ENCODE measurements around the gene NECTIN1. TPM values are rescaled to one million over a fixed set of nuclear protein-coding genes. Genes with fewer than 3 reads are reported as not detected.

Gene NECTIN1
- total and polyA plus RNA-seq, 2 of the 13 experiments (the other 11 are each of a cell fraction or from before 2014, with no cell fraction given): 3.9 to 7.3 TPM

DNA sequence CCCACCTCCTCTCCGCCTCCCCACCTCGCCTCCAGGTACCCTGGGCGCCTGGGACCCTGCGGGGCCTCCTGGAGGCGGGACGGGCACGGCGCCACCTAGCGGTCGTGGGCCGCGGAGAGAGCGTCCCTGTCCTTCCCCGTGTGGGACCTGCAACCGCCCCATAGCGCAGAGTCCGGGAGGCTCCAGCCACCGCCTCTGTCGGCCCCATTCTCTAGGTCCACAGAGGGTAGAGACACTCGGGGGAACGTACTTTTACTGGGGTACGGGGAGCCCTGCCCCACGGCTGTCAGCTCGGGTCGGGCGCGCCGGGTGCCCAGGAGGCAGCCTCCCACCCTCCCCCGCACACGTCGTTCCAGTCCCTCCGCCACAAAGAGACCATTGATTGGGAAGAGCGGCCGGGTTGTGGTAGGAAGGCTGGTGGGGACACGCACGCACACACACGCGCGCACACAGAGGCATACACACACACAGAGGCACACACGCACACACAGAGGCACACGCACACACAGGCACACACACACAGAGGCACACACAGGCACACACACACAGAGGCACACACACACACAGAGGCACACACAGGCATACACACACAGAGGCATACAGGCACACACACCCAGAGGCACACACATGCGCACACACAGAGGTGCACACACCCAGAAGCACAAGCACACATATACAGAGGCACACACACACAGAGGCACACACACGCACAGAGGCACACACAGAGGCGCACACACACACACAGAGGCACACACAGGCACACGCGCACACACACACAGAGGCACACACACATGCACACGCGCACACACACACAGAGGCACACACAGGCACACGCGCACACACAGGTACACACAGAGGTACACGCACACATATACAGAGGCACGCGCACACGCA lies 12.6 kb upstream of the NECTIN1 start (continued):
- TF ChIP-seq, protein P1, sequence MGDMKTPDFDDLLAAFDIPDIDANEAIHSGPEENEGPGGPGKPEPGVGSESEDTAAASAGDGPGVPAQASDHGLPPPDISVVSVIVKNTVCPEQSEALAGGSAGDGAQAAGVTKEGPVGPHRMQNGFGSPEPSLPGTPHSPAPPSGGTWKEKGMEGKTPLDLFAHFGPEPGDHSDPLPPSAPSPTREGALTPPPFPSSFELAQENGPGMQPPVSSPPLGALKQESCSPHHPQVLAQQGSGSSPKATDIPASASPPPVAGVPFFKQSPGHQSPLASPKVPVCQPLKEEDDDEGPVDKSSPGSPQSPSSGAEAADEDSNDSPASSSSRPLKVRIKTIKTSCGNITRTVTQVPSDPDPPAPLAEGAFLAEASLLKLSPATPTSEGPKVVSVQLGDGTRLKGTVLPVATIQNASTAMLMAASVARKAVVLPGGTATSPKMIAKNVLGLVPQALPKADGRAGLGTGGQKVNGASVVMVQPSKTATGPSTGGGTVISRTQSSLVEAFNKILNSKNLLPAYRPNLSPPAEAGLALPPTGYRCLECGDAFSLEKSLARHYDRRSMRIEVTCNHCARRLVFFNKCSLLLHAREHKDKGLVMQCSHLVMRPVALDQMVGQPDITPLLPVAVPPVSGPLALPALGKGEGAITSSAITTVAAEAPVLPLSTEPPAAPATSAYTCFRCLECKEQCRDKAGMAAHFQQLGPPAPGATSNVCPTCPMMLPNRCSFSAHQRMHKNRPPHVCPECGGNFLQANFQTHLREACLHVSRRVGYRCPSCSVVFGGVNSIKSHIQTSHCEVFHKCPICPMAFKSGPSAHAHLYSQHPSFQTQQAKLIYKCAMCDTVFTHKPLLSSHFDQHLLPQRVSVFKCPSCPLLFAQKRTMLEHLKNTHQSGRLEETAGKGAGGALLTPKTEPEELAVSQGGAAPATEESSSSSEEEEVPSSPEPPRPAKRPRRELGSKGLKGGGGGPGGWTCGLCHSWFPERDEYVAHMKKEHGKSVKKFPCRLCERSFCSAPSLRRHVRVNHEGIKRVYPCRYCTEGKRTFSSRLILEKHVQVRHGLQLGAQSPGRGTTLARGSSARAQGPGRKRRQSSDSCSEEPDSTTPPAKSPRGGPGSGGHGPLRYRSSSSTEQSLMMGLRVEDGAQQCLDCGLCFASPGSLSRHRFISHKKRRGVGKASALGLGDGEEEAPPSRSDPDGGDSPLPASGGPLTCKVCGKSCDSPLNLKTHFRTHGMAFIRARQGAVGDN (CRISPR knock-in tag; IDR thresholded peaks at IDR 0.05): peak; percentile 44; the same call in 1 of the 2 replicates
- TF ChIP-seq ZNF567 (CRISPR knock-in tag; IDR thresholded peaks at IDR 0.05; ENCODE audit: borderline replicate concordance): no peak
- 0 out of 2 replicates have a peak, but pooled peaks have one; percentile 49 for TF ChIP-seq ZNF768 (CRISPR knock-in tag; IDR thresholded peaks at IDR 0.05)
- peak; percentile 45; the same call in 1 of the 2 replicates for TF ChIP-seq RXRA (CRISPR knock-in tag; IDR thresholded peaks at IDR 0.05)
- no peak for TF ChIP-seq MAFK (conservative IDR thresholded peaks at IDR 0.05 in 1 of 2, IDR thresholded peaks at IDR 0.05 in 1 of 2; ENCODE audit: low read length in 2 of 2)
- peak; percentile 23; the same call in 1 of the 2 replicates for TF ChIP-seq TAF1 (CRISPR knock-in tag; IDR thresholded peaks at IDR 0.05)
- TF ChIP-seq, protein P2, sequence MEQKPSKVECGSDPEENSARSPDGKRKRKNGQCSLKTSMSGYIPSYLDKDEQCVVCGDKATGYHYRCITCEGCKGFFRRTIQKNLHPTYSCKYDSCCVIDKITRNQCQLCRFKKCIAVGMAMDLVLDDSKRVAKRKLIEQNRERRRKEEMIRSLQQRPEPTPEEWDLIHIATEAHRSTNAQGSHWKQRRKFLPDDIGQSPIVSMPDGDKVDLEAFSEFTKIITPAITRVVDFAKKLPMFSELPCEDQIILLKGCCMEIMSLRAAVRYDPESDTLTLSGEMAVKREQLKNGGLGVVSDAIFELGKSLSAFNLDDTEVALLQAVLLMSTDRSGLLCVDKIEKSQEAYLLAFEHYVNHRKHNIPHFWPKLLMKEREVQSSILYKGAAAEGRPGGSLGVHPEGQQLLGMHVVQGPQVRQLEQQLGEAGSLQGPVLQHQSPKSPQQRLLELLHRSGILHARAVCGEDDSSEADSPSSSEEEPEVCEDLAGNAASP (CRISPR knock-in tag; IDR thresholded peaks at IDR 0.05; ENCODE audit: borderline replicate concordance): no peak
- no peak for TF ChIP-seq HNF4A (CRISPR knock-in tag; IDR thresholded peaks at IDR 0.05)
- TF ChIP-seq, protein P3, sequence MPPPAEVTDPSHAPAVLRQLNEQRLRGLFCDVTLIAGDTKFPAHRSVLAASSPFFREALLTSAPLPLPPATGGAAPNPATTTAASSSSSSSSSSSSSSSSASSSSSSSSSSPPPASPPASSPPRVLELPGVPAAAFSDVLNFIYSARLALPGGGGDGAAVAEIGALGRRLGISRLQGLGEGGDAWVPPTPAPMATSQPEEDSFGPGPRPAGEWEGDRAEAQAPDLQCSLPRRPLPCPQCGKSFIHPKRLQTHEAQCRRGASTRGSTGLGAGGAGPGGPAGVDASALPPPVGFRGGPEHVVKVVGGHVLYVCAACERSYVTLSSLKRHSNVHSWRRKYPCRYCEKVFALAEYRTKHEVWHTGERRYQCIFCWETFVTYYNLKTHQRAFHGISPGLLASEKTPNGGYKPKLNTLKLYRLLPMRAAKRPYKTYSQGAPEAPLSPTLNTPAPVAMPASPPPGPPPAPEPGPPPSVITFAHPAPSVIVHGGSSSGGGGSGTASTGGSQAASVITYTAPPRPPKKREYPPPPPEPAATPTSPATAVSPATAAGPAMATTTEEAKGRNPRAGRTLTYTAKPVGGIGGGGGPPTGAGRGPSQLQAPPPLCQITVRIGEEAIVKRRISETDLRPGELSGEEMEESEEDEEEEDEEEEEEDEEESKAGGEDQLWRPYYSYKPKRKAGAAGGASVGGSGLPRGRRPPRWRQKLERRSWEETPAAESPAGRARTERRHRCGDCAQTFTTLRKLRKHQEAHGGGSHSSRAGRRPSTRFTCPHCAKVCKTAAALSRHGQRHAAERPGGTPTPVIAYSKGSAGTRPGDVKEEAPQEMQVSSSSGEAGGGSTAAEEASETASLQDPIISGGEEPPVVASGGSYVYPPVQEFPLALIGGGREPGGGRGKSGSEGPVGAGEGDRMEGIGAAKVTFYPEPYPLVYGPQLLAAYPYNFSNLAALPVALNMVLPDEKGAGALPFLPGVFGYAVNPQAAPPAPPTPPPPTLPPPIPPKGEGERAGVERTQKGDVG (CRISPR knock-in tag; IDR thresholded peaks at IDR 0.05; ENCODE audit: borderline replicate concordance): no peak
- no peak for TF ChIP-seq ZNF337 (CRISPR knock-in tag; IDR thresholded peaks at IDR 0.05; ENCODE audit: borderline replicate concordance, low read depth)
- TF ChIP-seq HNRNPL (IDR thresholded peaks at IDR 0.05; ENCODE audit: low read depth, low read length): 0 out of 2 replicates have a peak, but pooled peaks have one; percentile 20
- no peak for TF ChIP-seq HOXA7 (CRISPR knock-in tag; IDR thresholded peaks at IDR 0.05)
- no peak for TF ChIP-seq NFYB (CRISPR knock-in tag; IDR thresholded peaks at IDR 0.05)
- TF ChIP-seq, protein P4, sequence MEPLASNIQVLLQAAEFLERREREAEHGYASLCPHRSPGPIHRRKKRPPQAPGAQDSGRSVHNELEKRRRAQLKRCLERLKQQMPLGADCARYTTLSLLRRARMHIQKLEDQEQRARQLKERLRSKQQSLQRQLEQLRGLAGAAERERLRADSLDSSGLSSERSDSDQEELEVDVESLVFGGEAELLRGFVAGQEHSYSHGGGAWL (CRISPR knock-in tag; IDR thresholded peaks at IDR 0.05): peak; percentile 40; the same call in 1 of the 2 replicates
- TF ChIP-seq, protein P5, sequence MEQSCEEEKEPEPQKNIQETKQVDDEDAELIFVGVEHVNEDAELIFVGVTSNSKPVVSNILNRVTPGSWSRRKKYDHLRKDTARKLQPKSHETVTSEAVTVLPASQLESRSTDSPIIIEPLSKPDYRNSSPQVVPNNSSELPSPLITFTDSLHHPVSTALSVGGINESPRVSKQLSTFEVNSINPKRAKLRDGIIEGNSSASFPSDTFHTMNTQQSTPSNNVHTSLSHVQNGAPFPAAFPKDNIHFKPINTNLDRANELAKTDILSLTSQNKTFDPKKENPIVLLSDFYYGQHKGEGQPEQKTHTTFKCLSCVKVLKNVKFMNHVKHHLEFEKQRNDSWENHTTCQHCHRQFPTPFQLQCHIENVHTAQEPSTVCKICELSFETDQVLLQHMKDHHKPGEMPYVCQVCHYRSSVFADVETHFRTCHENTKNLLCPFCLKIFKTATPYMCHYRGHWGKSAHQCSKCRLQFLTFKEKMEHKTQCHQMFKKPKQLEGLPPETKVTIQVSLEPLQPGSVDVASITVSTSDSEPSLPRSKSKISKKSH (CRISPR knock-in tag; IDR thresholded peaks at IDR 0.05; ENCODE audit: borderline replicate concordance): peak; percentile 24; the same call in 1 of the 2 replicates
- TF ChIP-seq ZNF282 (IDR thresholded peaks at IDR 0.05; ENCODE audit: partially characterized antibody): no peak
- TF ChIP-seq NCOR1 (IDR thresholded peaks at IDR 0.05; ENCODE audit: borderline replicate concordance, low read length): no peak

Data from HepG2 (cell line).